MCF 10A (cell line): ENCODE measurements around the gene TRPM3. TPM values are rescaled to one million over a fixed set of nuclear protein-coding genes. Genes with fewer than 3 reads are reported as not detected.

Experiments
- BruUV-seq: library from RNA; stranded (reverse); fragments of 400-500 nt; replicated peaks from 2 replicates; lab custom pipeline; 2021; lab: Mats Ljungman, UMichigan
- CTCF ChIA-PET: fragments of 300-600 bp; sonication (Branson Sonifier 250); formaldehyde crosslinking; extraction: SDS; loops from one replicate; lab custom pipeline; 2021; ENCODE audit warnings: antibody characterized with exemption, inconsistent platforms; lab: Yijun Ruan, JAX
- POLR2A ChIA-PET: fragments of 300-600, 350-650 bp; sonication (Branson Sonifier 250); formaldehyde crosslinking; extraction: SDS; loops from one replicate; lab custom pipeline; 2020; ENCODE audit warnings: antibody characterized with exemption, inconsistent platforms; lab: Yijun Ruan, JAX
- DNase-seq: peaks from one replicate; pipeline ENCODE4 v3.0.0-alpha.2; 2018; ENCODE audit not compliant: unreplicated experiment
- H3K27ac Mint-ChIP-seq: one replicate; pipeline ENCODE4 v1.8.0; 2022; ENCODE audit warnings: mild to moderate bottlenecking, low read depth, mixed read lengths; ENCODE audit not compliant: unreplicated experiment
- H3K27me3 Mint-ChIP-seq: one replicate; pipeline ENCODE4 v1.8.0; 2022; ENCODE audit warnings: mixed read lengths; ENCODE audit not compliant: insufficient read depth, unreplicated experiment
- H3K36me3 Mint-ChIP-seq: one replicate; pipeline ENCODE4 v1.8.0; 2022; ENCODE audit warnings: mild to moderate bottlenecking, moderate library complexity, mixed read lengths; ENCODE audit not compliant: insufficient read depth, unreplicated experiment
- H3K4me1 Mint-ChIP-seq: one replicate; pipeline ENCODE4 v1.8.0; 2022; ENCODE audit warnings: mixed read lengths; ENCODE audit not compliant: insufficient read depth, unreplicated experiment
- H3K4me3 Mint-ChIP-seq: one replicate; pipeline ENCODE4 v1.8.0; 2022; ENCODE audit warnings: mild to moderate bottlenecking, moderate library complexity, mixed read lengths; ENCODE audit not compliant: unreplicated experiment
- H3K9me3 Mint-ChIP-seq: one replicate; pipeline ENCODE4 v1.8.0; 2022; ENCODE audit warnings: mixed read lengths; ENCODE audit not compliant: unreplicated experiment
- CTCF ChIP-seq: fragments of 200-600 bp; IDR thresholded peaks from one replicate; pipeline ENCODE4 v1.8.0; 2022; ENCODE audit warnings: antibody characterized with exemption, mild to moderate bottlenecking; ENCODE audit not compliant: unreplicated experiment
- intact Hi-C: fragments of 100-400 bp; cut with micrococcal nuclease; formaldehyde crosslinking; loops from 2 replicates; pipeline ENCODE4 v1.14.1; 2022
- total RNA-seq: library from RNA; stranded (reverse); gene quantifications from 2 replicates; pipeline ENCODE4 v1.2.3, GENCODE V29; 2022

Gene TRPM3
- total RNA-seq, 1 experiment from 2014 or later = 0.44 TPM

GRCh38 chr9:70945301-70945700, 176.1 kb downstream of the TRPM3 start:
- no peaks in the 10 kb centered on the region for H3K36me3 Mint-ChIP-seq
- CTCF ChIA-PET = interaction anchor here (0.5 to 1.2 kb wide), 6 partner anchors 21 to 1495 kb away, joined by 3 to 7 read pairs (median 3); no protein-coding TSS in a partner anchor
- H3K4me3 Mint-ChIP-seq = no peak overlapping the region
- BruUV-seq = no TSS peak
- peaks cover 43% of the 10 kb centered on the region for H3K27me3 Mint-ChIP-seq
- intact Hi-C loops = no loop called here
- no peaks in the 10 kb centered on the region for H3K9me3 Mint-ChIP-seq
- POLR2A ChIA-PET = interaction anchor here (1.6 kb wide), 1 partner anchor 9 kb away, joined by 4 read pairs; no protein-coding TSS in a partner anchor
- DNase-seq = no peak
- no peak for TF ChIP-seq CTCF
- peaks cover 7% of the 10 kb centered on the region for H3K4me1 Mint-ChIP-seq
- no peak overlapping the region for H3K27ac Mint-ChIP-seq

GRCh38 chr9:70941191-70941590, 180.2 kb downstream of the TRPM3 start:
- ChIA-PET CTCF (no interaction called here), POLR2A (no interaction called here)
- H3K4me1 Mint-ChIP-seq = no peaks in the 10 kb centered on the region
- no peaks in the 10 kb centered on the region for H3K36me3 Mint-ChIP-seq
- no peak overlapping the region for H3K27ac Mint-ChIP-seq
- no peaks in the 10 kb centered on the region for H3K9me3 Mint-ChIP-seq
- TF ChIP-seq CTCF = no peak
- DNase-seq = no peak
- intact Hi-C loops = no loop called here
- H3K4me3 Mint-ChIP-seq = no peak overlapping the region
- H3K27me3 Mint-ChIP-seq = peaks cover 60% of the 10 kb centered on the region
- BruUV-seq = no TSS peak

- Mint-ChIP-seq H3K9me3 (no peaks in the 10 kb centered on the region), H3K4me3 (no peak overlapping the region), H3K27me3 (peaks cover 55% of the 10 kb centered on the region), H3K4me1 (no peaks in the 10 kb centered on the region), H3K36me3 (no peaks in the 10 kb centered on the region), H3K27ac (no peak overlapping the region)
- ChIA-PET CTCF (no interaction called here), POLR2A (no interaction called here)
- intact Hi-C loops = no loop called here
- TF ChIP-seq CTCF = no peak
- no TSS peak for BruUV-seq
- DNase-seq = no peak
Observed at GRCh38 chr9:70940605-70941004, 180.8 kb downstream of the TRPM3 start.

- CTCF ChIA-PET = interaction anchor here (0.7 to 1.3 kb wide), 4 partner anchors 8 to 302 kb away, joined by 3 to 10 read pairs (median 4); no protein-coding TSS in a partner anchor
- BruUV-seq = no TSS peak
- no peak for TF ChIP-seq CTCF
Observed at GRCh38 chr9:70936536-70936935, 184.9 kb downstream of the TRPM3 start.

More at GRCh38 chr9:70936536-70936935, 184.9 kb downstream of the TRPM3 start:
- Mint-ChIP-seq H3K27ac (no peak overlapping the region), H3K4me3 (no peak overlapping the region), H3K4me1 (no peaks in the 10 kb centered on the region), H3K9me3 (no peaks in the 10 kb centered on the region), H3K27me3 (peaks cover 24% of the 10 kb centered on the region), H3K36me3 (no peaks in the 10 kb centered on the region)
- POLR2A ChIA-PET = interaction anchor here (0.7 kb wide), 1 partner anchor 1835 kb away, joined by 3 read pairs; no protein-coding TSS in a partner anchor
- intact Hi-C loops = no loop called here
- no peak for DNase-seq
